Effector CD8-positive, alpha-beta T cell (primary cell): ENCODE results near the gene ROBO2.

Experiments used
- DNase-seq: peaks from one replicate; lab custom pipeline; 2025; lab: John Stamatoyannopoulos, UW
- total RNA-seq, 4 experiments: gene quantifications; one replicate each; lab custom pipeline; 2026; lab: John Stamatoyannopoulos, UW

ROBO2 gene
- 0 to 0.54 (median 0) reads per million in 4 experiments for total RNA-seq

- no peak for DNase-seq
Measured at GRCh38 chr3:77039606-77040171, at the start of gene ROBO2. TSS of gene ROBO2 (plus strand) at chr3:77040099. CDS start at chr3:77040786, 687 bp downstream.

- no peak for DNase-seq
Measured at GRCh38 chr3:76990606-76991005, 49.3 kb upstream of the ROBO2 start.

- no peak for DNase-seq
Measured at GRCh38 chr3:76991165-76991564, 48.7 kb upstream of the ROBO2 start.

GRCh38 chr3:76997733-76998132 lies 42.2 kb upstream of the ROBO2 start:
- DNase-seq = no peak

GRCh38 chr3:76998555-76998954 lies 41.3 kb upstream of the ROBO2 start:
- no peak for DNase-seq

GRCh38 chr3:77001062-77001701 lies 38.7 kb upstream of the ROBO2 start:
- no peak for DNase-seq

- no peak for DNase-seq
Measured at GRCh38 chr3:77014226-77014625, 25.7 kb upstream of the ROBO2 start.

GRCh38 chr3:77025471-77025870 lies 14.4 kb upstream of the ROBO2 start:
- no peak for DNase-seq

GRCh38 chr3:77026904-77027634 lies 12.8 kb upstream of the ROBO2 start:
- no peak for DNase-seq

GRCh38 chr3:77028005-77028404 lies 11.9 kb upstream of the ROBO2 start:
- no peak for DNase-seq

GRCh38 chr3:77038468-77038929 lies 1.4 kb upstream of the ROBO2 start:
- no peak for DNase-seq

GRCh38 chr3:77038930-77039605 lies 831 bp upstream of the ROBO2 start:
- DNase-seq = no peak

GRCh38 chr3:77040216-77040615 lies 317 bp downstream of the ROBO2 start:
- DNase-seq = no peak

GRCh38 chr3:77040926-77041722 lies 1.2 kb downstream of the ROBO2 start:
- no peak for DNase-seq

GRCh38 chr3:77041811-77042210 lies 1.9 kb downstream of the ROBO2 start:
- no peak for DNase-seq

- DNase-seq = no peak
Measured at GRCh38 chr3:77042343-77042742, 2.4 kb downstream of the ROBO2 start.

GRCh38 chr3:77042882-77043281 lies 3.0 kb downstream of the ROBO2 start:
- no peak for DNase-seq

- DNase-seq = no peak
Measured at GRCh38 chr3:77045686-77046085, 5.8 kb downstream of the ROBO2 start.

- DNase-seq = no peak
Measured at GRCh38 chr3:77048186-77048585, 8.3 kb downstream of the ROBO2 start.

GRCh38 chr3:77051591-77051990 lies 11.7 kb downstream of the ROBO2 start:
- DNase-seq = no peak

GRCh38 chr3:77052051-77052501 lies 12.2 kb downstream of the ROBO2 start:
- DNase-seq = no peak
